Endothelial cell of umbilical vein (primary cell): ENCODE measurements around the gene ADD2. TPM values are rescaled to one million over a fixed set of nuclear protein-coding genes. Genes with fewer than 3 reads are reported as not detected.

ENCODE experiments used
- BruUV-seq: library from RNA; stranded (reverse); fragments of 400-500 nt; replicated peaks from 2 replicates; lab custom pipeline; 2021; lab: Mats Ljungman, UMichigan
- CTCF ChIA-PET: fragments of 300-600, 350-600 bp; sonication (Branson Sonifier 250); formaldehyde crosslinking; loops from one replicate; lab custom pipeline; 2021; ENCODE audit warnings: antibody characterized with exemption, inconsistent platforms; lab: Charles Lee
- POLR2A ChIA-PET: fragments of 300-600, 350-600 bp; sonication (Branson Sonifier 250); formaldehyde crosslinking; loops from one replicate; lab custom pipeline; 2021; ENCODE audit warnings: antibody characterized with exemption, inconsistent platforms; lab: Charles Lee
- DNase-seq: peaks from one replicate; pipeline ENCODE4 v3.0.0-alpha.2; 2011; ENCODE audit warnings: low read depth, low spot score
- FAIRE-seq: peaks from 2 replicates; lab custom pipeline; 2011; peaks lifted over from hg19 to GRCh38; lab: Jason Lieb, UNC
- H2AFZ ChIP-seq: 2 replicates; pipeline ENCODE4 v1.6.0; 2012; ENCODE audit warnings: low read depth, low read length, control low read depth, inconsistent platforms
- H3K27ac ChIP-seq: 2 replicates; pipeline ENCODE4 v1.5.1; 2011; ENCODE audit warnings: low read depth, mild to moderate bottlenecking, control low read depth, low read length, moderate library complexity; ENCODE audit not compliant: insufficient read depth
- H3K27me3 ChIP-seq, 2 experiments: 2 replicates each; pipeline versions ENCODE4 v1.6.0 to v1.6.1; 2011; ENCODE audit warnings: low read length in 2 of 2, mixed read lengths in 1 of 2; ENCODE audit not compliant: control insufficient read depth in 2 of 2, insufficient read depth in 2 of 2
- H3K36me3 ChIP-seq, 2 experiments: 2 replicates in 1 of 2; 3 replicates in 1 of 2; pipeline ENCODE4 v1.5.1; 2011; ENCODE audit warnings: low read length in 2 of 2, mild to moderate bottlenecking in 1 of 2, moderate library complexity in 1 of 2; ENCODE audit not compliant: control insufficient read depth in 2 of 2, insufficient read depth in 2 of 2; ENCODE audit errors: extremely low read depth in 1 of 2
- H3K4me1 ChIP-seq: 3 replicates; pipeline ENCODE4 v1.5.1; 2011; ENCODE audit warnings: mild to moderate bottlenecking, low read length; ENCODE audit not compliant: control insufficient read depth, insufficient read depth; ENCODE audit errors: extremely low read depth
- H3K4me2 ChIP-seq: 2 replicates; pipeline ENCODE4 v1.6.1; 2011; ENCODE audit warnings: low read length, control low read depth, mixed read lengths; ENCODE audit not compliant: insufficient read depth
- H3K4me3 ChIP-seq, 3 experiments: fragments of 200-600 bp in 1 of 3; sonication (generic), shearing (Covaris generic) in 1 of 3; replicated peaks in 1 of 3; 2 replicates each; pipeline ENCODE4 v1.5.1; 2011 to 2016; ENCODE audit warnings: control low read depth in 3 of 3, low read length in 3 of 3, mild to moderate bottlenecking in 2 of 3, inconsistent platforms in 1 of 3, low read depth in 1 of 3, moderate library complexity in 1 of 3; ENCODE audit not compliant: insufficient read depth in 1 of 3
- H3K79me2 ChIP-seq: 2 replicates; pipeline ENCODE4 v1.6.0; 2012; ENCODE audit warnings: low read length, inconsistent platforms; ENCODE audit not compliant: control insufficient read depth, insufficient read depth
- H3K9ac ChIP-seq: replicated peaks from 2 replicates; pipeline ENCODE3; 2011; ENCODE audit warnings: low read length, control low read depth; ENCODE audit not compliant: insufficient read depth; ENCODE audit errors: extremely low read depth
- H3K9me1 ChIP-seq: replicated peaks from 3 replicates; pipeline ENCODE4 v1.6.0; 2011; ENCODE audit warnings: mild to moderate bottlenecking, low read length; ENCODE audit not compliant: control insufficient read depth, insufficient read depth; ENCODE audit errors: extremely low read depth
- H3K9me3 ChIP-seq: replicated peaks from 2 replicates; pipeline ENCODE4 v1.5.1; 2012; ENCODE audit warnings: low read length, inconsistent platforms; ENCODE audit not compliant: control insufficient read depth, insufficient read depth
- H4K20me1 ChIP-seq: replicated peaks from 2 replicates; pipeline ENCODE3; 2011; ENCODE audit warnings: mild to moderate bottlenecking, low read length; ENCODE audit not compliant: control insufficient read depth, insufficient read depth; ENCODE audit errors: extremely low read depth
- EZH2 ChIP-seq: IDR thresholded peaks from 2 replicates; pipeline ENCODE4 v1.6.1; 2012; ENCODE audit warnings: borderline replicate concordance, low read depth, mild to moderate bottlenecking, moderate library complexity, low read length, inconsistent platforms; ENCODE audit not compliant: severe bottlenecking
- FOS ChIP-seq: IDR thresholded peaks from 2 replicates; pipeline ENCODE4 v1.6.1; 2011; ENCODE audit warnings: mild to moderate bottlenecking, low read length, moderate library complexity, borderline replicate concordance; ENCODE audit not compliant: insufficient read depth
- GATA2 ChIP-seq: IDR thresholded peaks from 2 replicates; pipeline ENCODE4 v1.7.0; 2011; ENCODE audit warnings: low read depth, mild to moderate bottlenecking, moderate library complexity, mixed read lengths, low read length; ENCODE audit not compliant: insufficient read length, insufficient read depth
- JUN ChIP-seq: IDR thresholded peaks from 2 replicates; pipeline ENCODE4 v1.6.1; 2011; ENCODE audit warnings: borderline replicate concordance, low read depth; ENCODE audit not compliant: insufficient read length, insufficient read depth
- MYC ChIP-seq: IDR thresholded peaks from one replicate; pipeline ENCODE4 v1.6.1; 2011; ENCODE audit warnings: mild to moderate bottlenecking, low read depth, low read length
- POLR2A ChIP-seq: IDR thresholded peaks from 2 replicates; pipeline ENCODE4 v1.6.1; 2012; ENCODE audit warnings: low read depth, mild to moderate bottlenecking, control low read depth, low read length
- POLR2AphosphoS5 ChIP-seq: IDR thresholded peaks from 2 replicates; pipeline ENCODE4 v1.6.1; 2012; ENCODE audit warnings: low read depth, mild to moderate bottlenecking, control low read depth, low read length, moderate library complexity; ENCODE audit not compliant: insufficient read depth
- dilution Hi-C: fragments of 300-500 bp; cut with MboI; formaldehyde crosslinking; loops from one replicate; pipeline ENCODE4 v1.15.0; 2019; ENCODE audit warnings: low sequenced_read_pairs; ENCODE audit not compliant: extremely low pct_ligation_motif_present
- intact Hi-C: fragments of 100-400 bp; cut with micrococcal nuclease; formaldehyde crosslinking; loops from one replicate; pipeline ENCODE4 v1.10.0; 2022
- polyA plus RNA-seq, 4 experiments: library from polyadenylated mRNA; depleted of rRNA in 3 of 4; stranded (reverse) in 3 of 4; unstranded in 1 of 4; fragments of >200 nt; gene quantifications; 2 replicates each; pipeline versions ENCODE4 v1.2.1 to v1.2.3, GENCODE V29; 2011 to 2012; ENCODE audit warnings: missing spikeins in 1 of 4
- total RNA-seq: library from RNA; stranded (reverse); gene quantifications from 2 replicates; pipeline ENCODE4 v1.2.3, GENCODE V29; 2021
- TF ChIP-seq, protein P1 (sequence below): IDR thresholded peaks from 2 replicates; pipeline ENCODE4 v1.6.1; 2011; ENCODE audit not compliant: insufficient read depth, insufficient read length
- TF ChIP-seq, protein P2 (sequence below), 2 donors: IDR thresholded peaks; 1 replicate in 1 of 2; 2 replicates in 1 of 2; pipeline ENCODE4 v1.5.1; 2011; ENCODE audit warnings: low read length in 2 of 2, mild to moderate bottlenecking in 2 of 2, moderate library complexity in 2 of 2, control low read depth in 1 of 2, inconsistent platforms in 1 of 2, low read depth in 1 of 2; ENCODE audit not compliant: insufficient read depth in 1 of 2; ENCODE audit errors: extremely low read depth in 1 of 2

ADD2 gene
- total and polyA plus RNA-seq, 2 donors (not counting 3 experiments of a cell fraction or from before 2014, with no cell fraction given) = 0.17 TPM; not detected in 1

DNA sequence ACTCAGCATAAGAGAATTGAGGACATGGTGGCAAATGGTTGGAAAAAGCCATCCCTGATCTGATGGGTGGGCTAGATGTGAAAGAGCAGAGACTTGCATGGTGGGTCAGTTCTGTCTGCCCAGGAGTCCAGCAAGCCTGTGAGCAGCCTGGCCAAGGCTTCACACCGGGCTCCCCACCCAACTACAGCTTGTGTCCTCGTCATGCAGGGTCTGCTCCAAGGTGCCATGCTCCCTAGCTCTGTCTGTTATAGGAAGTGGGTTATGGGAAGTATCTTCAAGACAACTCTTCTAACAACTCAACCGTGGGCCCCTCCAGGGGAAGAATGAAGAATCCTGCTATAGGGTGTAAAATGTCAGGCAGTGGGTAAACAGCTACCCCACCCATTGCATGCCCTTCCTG lies 97.4 kb downstream of the ADD2 start:
- BruUV-seq = no TSS peak
- DNase-seq (no peak), FAIRE-seq (no peak)
- Histone ChIP-seq H3K9ac (no peak overlapping the region), H3K9me3 (no peaks in the 10 kb centered on the region), H3K27me3 (no peaks in the 10 kb centered on the region), H3K4me1 (no peaks in the 10 kb centered on the region), H3K4me2 (no peak overlapping the region), H3K79me2 (no peaks in the 10 kb centered on the region), H3K4me3 (no peak overlapping the region), H2AFZ (no peak overlapping the region), H3K9me1 (no peaks in the 10 kb centered on the region), H3K36me3 (no peaks in the 10 kb centered on the region), H3K27ac (no peak overlapping the region), H4K20me1 (no peaks in the 10 kb centered on the region)
- TF ChIP-seq JUN (no peak), MYC (no peak), FOS (no peak), POLR2AphosphoS5 (no peak), POLR2A (no peak), EZH2 (no peak), GATA2 (no peak)
- TF ChIP-seq, protein P1, sequence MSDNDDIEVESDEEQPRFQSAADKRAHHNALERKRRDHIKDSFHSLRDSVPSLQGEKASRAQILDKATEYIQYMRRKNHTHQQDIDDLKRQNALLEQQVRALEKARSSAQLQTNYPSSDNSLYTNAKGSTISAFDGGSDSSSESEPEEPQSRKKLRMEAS = no peak
- TF ChIP-seq, protein P2, sequence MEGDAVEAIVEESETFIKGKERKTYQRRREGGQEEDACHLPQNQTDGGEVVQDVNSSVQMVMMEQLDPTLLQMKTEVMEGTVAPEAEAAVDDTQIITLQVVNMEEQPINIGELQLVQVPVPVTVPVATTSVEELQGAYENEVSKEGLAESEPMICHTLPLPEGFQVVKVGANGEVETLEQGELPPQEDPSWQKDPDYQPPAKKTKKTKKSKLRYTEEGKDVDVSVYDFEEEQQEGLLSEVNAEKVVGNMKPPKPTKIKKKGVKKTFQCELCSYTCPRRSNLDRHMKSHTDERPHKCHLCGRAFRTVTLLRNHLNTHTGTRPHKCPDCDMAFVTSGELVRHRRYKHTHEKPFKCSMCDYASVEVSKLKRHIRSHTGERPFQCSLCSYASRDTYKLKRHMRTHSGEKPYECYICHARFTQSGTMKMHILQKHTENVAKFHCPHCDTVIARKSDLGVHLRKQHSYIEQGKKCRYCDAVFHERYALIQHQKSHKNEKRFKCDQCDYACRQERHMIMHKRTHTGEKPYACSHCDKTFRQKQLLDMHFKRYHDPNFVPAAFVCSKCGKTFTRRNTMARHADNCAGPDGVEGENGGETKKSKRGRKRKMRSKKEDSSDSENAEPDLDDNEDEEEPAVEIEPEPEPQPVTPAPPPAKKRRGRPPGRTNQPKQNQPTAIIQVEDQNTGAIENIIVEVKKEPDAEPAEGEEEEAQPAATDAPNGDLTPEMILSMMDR (IDR thresholded peaks at IDR 0.05; ENCODE audit: extremely low read depth in 1 of 2, insufficient read depth in 1 of 2, low read depth in 1 of 2, low read length in 2 of 2) = no peak
- ChIA-PET POLR2A (no interaction called here), CTCF (interaction anchor here (1.0 kb wide), 1 partner anchor 367 kb away, joined by 3 read pairs; no protein-coding TSS in a partner anchor)
- intact Hi-C loops = no loop called here
- dilution Hi-C loops = no loop called here
